SK-N-SH (cell line): ENCODE data around the gene SP3.

Experiments used
- CHD2 ChIP-seq: fragments of 150-350 bp; IDR thresholded peaks from 2 replicates; pipeline ENCODE4 v1.6.1; 2018; ENCODE audit warnings: low read length; ENCODE audit not compliant: partially characterized antibody
- CTCF ChIP-seq: fragments of 200-600 bp; sonication (generic); IDR thresholded peaks from 2 replicates; pipeline ENCODE4 v1.6.1; 2017; ENCODE audit warnings: antibody characterized with exemption, mild to moderate bottlenecking, moderate library complexity
- EP300 ChIP-seq, 2 experiments: IDR thresholded peaks; 2 replicates each; pipeline versions ENCODE4 v1.4.0 to v1.6.1; 2012; ENCODE audit warnings: borderline replicate concordance in 1 of 2, low read depth in 1 of 2, low read length in 1 of 2
- GABPA ChIP-seq: IDR thresholded peaks from 2 replicates; pipeline ENCODE4 v1.4.0; 2012; ENCODE audit warnings: low read depth, mild to moderate bottlenecking
- GATA2 ChIP-seq: sonication (generic); formaldehyde crosslinking; IDR thresholded peaks from 2 replicates; pipeline ENCODE4 v1.5.0; 2020; ENCODE audit warnings: mild to moderate bottlenecking, missing genetic modification reagents
- POLR2AphosphoS5 ChIP-seq: IDR thresholded peaks from 2 replicates; pipeline ENCODE4 v1.6.1; 2012; ENCODE audit warnings: low read depth, low read length
- RAD21 ChIP-seq: IDR thresholded peaks from 2 replicates; pipeline ENCODE4 v1.6.1; 2012; ENCODE audit warnings: mild to moderate bottlenecking, low read length
- RCOR1 ChIP-seq: fragments of 150-350 bp; IDR thresholded peaks from 2 replicates; pipeline ENCODE4 v1.6.1; 2017; ENCODE audit warnings: antibody characterized with exemption, low read length
- SIN3A ChIP-seq: IDR thresholded peaks from 2 replicates; pipeline ENCODE4 v1.6.1; 2012; ENCODE audit warnings: low read depth, mild to moderate bottlenecking, low read length, moderate library complexity, borderline replicate concordance
- TAF1 ChIP-seq: IDR thresholded peaks from 2 replicates; pipeline ENCODE4 v1.6.1; 2012; ENCODE audit warnings: low read depth, mild to moderate bottlenecking, low read length, moderate library complexity, borderline replicate concordance
- TCF12 ChIP-seq: IDR thresholded peaks from 2 replicates; pipeline ENCODE4 v1.4.0; 2012
- USF1 ChIP-seq: IDR thresholded peaks from 2 replicates; pipeline ENCODE4 v1.4.0; 2012; ENCODE audit warnings: low read depth, borderline replicate concordance
- USF2 ChIP-seq: fragments of 150-350 bp; IDR thresholded peaks from 2 replicates; pipeline ENCODE4 v1.6.1; 2017; ENCODE audit warnings: antibody characterized with exemption, low read length, low read depth, borderline replicate concordance
- ZBTB33 ChIP-seq: IDR thresholded peaks from 2 replicates; pipeline ENCODE4 v1.4.0; 2012; ENCODE audit warnings: low read depth, borderline replicate concordance

GRCh38 chr2:174011173-174011572 is 46.0 kb upstream of the SP3 start:
- no peak for TF ChIP-seq CTCF
- no peak for TF ChIP-seq POLR2AphosphoS5
- TF ChIP-seq USF2: no peak
- no peak for TF ChIP-seq RAD21
- TF ChIP-seq SIN3A: no peak
- no peak for TF ChIP-seq CHD2
- no peak for TF ChIP-seq TAF1
- TF ChIP-seq GABPA: no peak
- no peak for TF ChIP-seq EP300 (IDR thresholded peaks at IDR 0.05; ENCODE audit: borderline replicate concordance in 1 of 2, low read depth in 1 of 2, low read length in 1 of 2)
- no peak for TF ChIP-seq GATA2
- TF ChIP-seq TCF12: no peak
- TF ChIP-seq ZBTB33: no peak
- no peak for TF ChIP-seq USF1
- no peak for TF ChIP-seq RCOR1
